HG02885 (cell line): ENCODE data around the gene EVC.

Experiments used
- ATAC-seq: cut with Tn5 transposase; IDR thresholded peaks from one replicate; pipeline ENCODE4 v1.9.1; 2021; ENCODE audit warnings: mild to moderate bottlenecking; ENCODE audit not compliant: unreplicated experiment, poor library complexity

EVC gene

GRCh38 chr4:5753766-5754528 is 42.9 kb downstream of the EVC start:
- no peak for ATAC-seq

- ATAC-seq = no peak
Measured at GRCh38 chr4:5754529-5754881, 43.5 kb downstream of the EVC start.

DNA sequence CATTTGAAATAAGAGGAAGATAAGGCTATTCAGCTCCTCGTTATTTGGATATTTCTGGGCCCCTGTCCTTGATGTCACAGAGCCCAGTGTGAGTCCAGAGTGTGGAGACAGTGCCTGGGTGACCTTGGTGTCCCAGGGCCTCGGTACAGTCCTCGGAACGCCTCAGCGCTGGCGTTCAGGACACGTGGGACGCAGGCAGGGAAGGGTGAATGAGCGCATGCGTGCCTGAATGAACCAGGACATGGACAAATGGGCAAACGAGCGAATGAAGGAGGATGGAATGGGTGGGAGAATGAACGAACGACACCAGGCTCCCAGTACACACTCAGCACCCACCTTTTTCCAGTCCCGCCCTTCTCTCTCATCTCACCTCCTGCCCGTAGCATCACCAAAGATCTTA is 44.2 kb downstream of the EVC start:
- ATAC-seq = no peak

GRCh38 chr4:5755679-5756078 is 44.7 kb downstream of the EVC start:
- no peak for ATAC-seq

DNA sequence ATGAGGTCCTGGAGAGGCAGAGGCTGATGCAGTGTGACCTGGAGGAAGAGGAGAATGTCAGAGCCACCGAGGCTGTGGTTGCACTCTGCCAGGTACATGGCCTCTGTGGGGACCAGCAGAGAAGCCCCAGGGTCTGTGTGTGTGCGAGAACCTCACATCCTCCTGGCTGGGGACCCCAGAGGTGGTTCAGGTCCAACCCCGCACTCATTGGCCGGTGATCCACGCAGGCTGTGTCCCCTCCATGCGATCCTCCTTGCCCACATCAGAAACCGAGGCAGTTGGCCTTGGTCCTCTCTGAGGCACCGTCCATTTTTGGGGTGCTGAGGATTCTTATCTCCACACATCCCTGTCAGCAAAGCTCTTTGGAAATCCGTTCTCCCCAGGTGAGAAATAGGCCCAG is 45.3 kb downstream of the EVC start:
- no peak for ATAC-seq

GRCh38 chr4:5757091-5757490 is 46.1 kb downstream of the EVC start:
- no peak for ATAC-seq

DNA sequence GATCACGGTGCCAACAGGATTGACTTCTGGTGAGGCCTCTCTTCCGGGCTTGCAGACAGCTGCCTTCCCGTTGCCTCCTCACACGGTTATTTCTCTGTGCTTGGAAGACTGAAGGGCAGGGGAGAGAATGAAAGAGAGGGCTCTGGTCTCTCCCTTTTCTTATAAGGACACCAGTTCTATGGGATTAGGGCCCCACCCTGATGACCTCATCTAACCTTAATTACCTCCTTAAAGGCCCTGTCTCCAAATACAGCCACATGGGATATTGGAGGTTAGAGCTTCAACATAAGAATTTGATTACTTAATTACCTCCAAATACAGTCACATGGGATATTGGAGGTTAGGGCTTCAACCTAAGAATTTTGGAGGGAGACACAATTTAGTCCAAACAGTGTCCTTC is 46.5 kb downstream of the EVC start:
- no peak for ATAC-seq

GRCh38 chr4:5757954-5758353 is 47.0 kb downstream of the EVC start:
- ATAC-seq = no peak

DNA sequence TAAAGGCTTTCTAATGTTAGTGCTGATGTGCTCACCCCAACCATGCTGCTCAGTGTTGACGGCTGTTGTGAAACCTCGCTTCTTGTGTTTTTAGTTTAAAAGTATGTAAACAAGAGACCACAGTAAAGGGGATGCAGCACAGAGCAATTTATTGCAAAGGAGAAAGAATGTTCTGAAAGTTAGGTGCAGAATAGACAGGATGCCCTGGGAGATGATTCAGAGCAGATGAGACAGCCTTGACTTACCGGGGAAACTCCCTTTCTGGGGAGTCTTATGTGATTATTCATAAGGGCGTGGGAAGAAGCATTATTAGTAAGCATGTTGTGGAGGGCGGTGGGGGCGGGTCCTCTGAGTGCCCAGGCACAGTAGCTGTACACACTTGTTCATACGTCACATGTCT is 47.7 kb downstream of the EVC start:
- no peak for ATAC-seq

- no peak for ATAC-seq
Measured at GRCh38 chr4:5759236-5760075, 48.5 kb downstream of the EVC start.

DNA sequence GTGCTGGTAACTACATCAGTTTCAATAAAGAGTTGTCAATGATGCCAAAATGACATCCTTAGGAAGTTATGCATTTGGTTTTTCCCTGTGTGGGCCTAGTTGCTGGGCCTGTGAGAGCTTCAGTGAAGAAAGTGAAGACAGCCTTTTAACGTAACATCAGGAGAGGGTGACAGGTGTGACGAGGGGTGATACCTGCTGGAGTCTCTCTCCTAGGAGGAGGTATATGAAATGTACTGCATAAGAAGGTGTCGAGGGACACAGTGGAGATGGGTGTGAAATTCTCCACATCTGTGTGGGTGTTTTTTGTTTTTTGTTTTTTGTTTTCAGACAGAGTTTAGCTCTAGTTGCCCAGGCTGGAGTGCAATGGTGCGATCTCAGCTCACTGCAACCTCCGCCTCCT is 49.2 kb downstream of the EVC start:
- ATAC-seq = no peak

DNA sequence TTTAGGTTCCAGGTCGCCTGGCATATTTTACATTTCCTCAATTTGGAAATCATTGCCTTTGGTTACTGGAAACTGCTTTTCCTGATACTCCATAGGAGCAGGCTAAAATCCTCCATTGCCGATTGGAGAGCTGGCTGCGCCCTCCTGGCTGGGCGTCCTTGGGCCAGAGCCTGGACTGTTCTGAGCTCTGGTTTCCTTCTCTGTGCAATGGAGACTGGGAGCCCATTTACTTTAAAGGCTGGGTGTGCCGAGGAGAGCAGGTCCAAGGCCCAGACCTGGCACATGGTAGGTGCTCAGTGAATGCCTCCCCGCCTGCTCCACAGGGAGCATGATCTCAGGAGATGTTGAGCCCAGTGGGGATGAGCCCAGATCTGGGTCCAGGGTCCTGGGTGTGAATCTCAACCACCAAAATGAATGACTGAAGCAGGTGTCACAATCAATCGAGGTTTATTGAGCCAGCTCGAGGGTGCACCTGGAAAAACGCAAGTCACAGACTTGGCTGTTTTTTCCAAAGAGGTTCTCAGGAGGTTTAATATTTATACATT is 50.0 kb downstream of the EVC start:
- ATAC-seq = no peak

- no peak for ATAC-seq
Measured at GRCh38 chr4:5770051-5770450, 59.0 kb downstream of the EVC start.

- ATAC-seq = no peak
Measured at GRCh38 chr4:5772528-5773270, 61.7 kb downstream of the EVC start.

DNA sequence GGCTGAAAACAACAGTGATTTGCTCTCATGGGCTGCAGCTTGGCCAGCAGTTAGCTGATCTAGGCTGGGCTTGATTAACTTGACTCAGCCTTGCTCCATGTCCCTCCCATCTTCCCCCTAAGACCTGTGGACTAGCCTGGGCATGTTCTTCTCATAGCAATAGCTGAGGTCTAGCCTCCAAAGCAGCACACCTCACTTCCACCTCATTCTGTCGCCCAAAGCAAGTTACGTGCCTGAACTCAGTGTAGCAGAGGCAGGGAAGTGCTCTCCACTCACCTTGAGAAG is 62.2 kb downstream of the EVC start:
- ATAC-seq = no peak

- ATAC-seq = no peak
Measured at GRCh38 chr4:5774416-5775036, 63.5 kb downstream of the EVC start.

GRCh38 chr4:5776510-5776909 is 65.5 kb downstream of the EVC start:
- ATAC-seq = no peak

DNA sequence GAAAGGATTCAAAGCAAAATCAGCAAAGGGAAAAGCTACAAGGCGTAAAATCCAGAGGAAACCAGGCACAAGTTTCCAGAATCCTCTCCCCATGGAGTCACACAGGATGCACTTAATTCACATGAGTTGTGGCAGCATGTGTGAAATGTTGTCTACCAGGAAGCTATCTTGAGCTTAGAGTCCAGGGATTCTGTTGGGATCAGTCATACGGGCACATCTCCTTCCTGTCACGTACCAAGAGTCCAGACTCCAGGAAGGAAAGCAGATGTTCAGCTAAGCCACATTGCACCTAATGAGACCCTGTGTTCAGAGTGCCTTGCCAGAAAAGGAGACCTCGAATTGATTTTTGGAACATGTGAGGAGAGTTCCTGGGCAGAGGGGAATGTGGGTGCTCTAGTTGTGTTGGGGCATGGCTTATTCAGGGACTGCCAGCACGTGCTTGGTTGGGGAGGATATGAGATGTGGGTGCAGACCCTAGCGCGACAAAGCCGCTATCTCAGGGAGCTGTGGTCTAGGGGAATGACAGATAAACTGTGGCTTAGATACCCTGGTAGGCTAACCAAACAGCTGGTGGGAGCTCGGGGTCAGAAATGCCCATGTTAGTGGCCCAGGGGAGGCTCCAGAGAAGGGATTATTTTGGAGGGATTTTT is 70.0 kb downstream of the EVC start:
- ATAC-seq = no peak

DNA sequence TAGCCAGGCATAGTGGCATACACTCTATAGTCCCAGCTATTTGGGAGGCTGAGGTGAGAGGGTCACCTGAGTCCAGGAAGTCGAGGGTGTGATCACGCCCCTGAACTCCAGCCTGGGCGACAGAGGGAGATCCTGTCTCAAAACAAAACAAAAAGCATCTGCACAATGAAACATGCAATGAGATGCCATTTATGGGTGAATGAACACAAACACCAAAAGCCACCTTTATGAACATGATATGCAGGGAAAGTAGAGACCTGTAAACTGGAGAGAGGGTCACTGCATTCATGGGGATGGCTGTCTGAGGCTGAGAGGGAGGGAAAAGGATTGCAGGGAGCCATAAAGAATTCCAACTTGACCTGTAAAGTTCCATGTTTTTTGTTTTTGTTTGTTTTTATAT is 70.7 kb downstream of the EVC start:
- ATAC-seq = no peak

DNA sequence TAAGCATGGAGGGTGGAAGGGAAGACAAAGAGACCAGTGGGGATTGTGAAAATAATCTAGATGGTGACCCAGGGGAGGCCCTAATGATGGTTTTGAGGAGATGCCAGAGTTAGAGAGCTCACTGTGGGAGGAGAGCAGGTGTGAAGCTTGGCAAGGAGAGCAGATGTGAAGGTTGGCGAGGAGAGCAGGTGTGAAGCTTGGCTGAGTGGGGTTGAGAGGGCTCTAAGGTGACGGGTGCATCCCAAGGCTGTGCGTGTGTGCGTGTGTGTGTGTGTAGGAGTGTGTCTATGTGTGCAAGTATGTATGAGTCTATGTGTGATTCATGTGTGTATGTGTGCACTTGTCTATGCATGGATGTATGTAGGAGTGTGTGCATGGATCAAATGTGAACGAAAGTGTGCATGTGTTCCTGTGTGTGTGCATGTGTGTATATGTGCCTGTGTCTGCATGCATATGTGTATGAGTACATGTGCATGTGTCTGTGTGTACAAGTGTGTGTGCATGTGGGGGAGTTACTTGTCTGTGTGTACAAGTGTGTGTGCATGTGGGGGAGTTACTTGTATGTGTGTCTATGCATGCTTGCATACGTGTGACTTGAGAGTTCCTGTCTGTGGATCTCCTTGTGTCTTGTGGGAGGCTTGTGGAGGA is 72.0 kb downstream of the EVC start:
- ATAC-seq = no peak
